ENCODE results near the gene SPINT3.
A peak's percentile ranks its signal among the peaks of the same experiment; 100 is the strongest.
"Not testable (repeated sequence)": the region's sequence is repeated elsewhere in the genome, so short reads cannot be mapped to it uniquely, and the experiment has no call there.

SPINT3 gene

GRCh38 chr20:45501600-45501999 is 13.8 kb downstream of the SPINT3 start:
- DNase-seq = no peak

GRCh38 chr20:45500022-45500421 is 15.4 kb downstream of the SPINT3 start:
- DNase-seq = no peak

GRCh38 chr20:45497971-45498494 is 17.4 kb downstream of the SPINT3 start:
- no peak for DNase-seq

- DNase-seq = no peak
Observed at GRCh38 chr20:45496166-45496565, 19.3 kb downstream of the SPINT3 start.

- DNase-seq = no peak
Observed at GRCh38 chr20:45495501-45495941, 19.9 kb downstream of the SPINT3 start.

GRCh38 chr20:45489083-45489531 is 26.3 kb downstream of the SPINT3 start:
- peak; percentile 30 for DNase-seq

GRCh38 chr20:45487231-45487635 is 28.2 kb downstream of the SPINT3 start:
- no peak for DNase-seq

GRCh38 chr20:45485388-45485787 is 30.0 kb downstream of the SPINT3 start:
- no peak for DNase-seq

- no peak for DNase-seq
Observed at GRCh38 chr20:45484676-45485075, 30.7 kb downstream of the SPINT3 start.

- no peak for DNase-seq
Observed at GRCh38 chr20:45479822-45480221, 35.6 kb downstream of the SPINT3 start.

- DNase-seq = not testable (repeated sequence)
Observed at GRCh38 chr20:45477530-45478148, 37.8 kb downstream of the SPINT3 start.

GRCh38 chr20:45472286-45472685 is 43.1 kb downstream of the SPINT3 start:
- not testable (repeated sequence) for DNase-seq

- no peak for DNase-seq
Observed at GRCh38 chr20:45470937-45471336, 44.5 kb downstream of the SPINT3 start.

- no peak for DNase-seq
Observed at GRCh38 chr20:45470262-45470931, 45.0 kb downstream of the SPINT3 start.

GRCh38 chr20:45469336-45470261 is 45.8 kb downstream of the SPINT3 start, which contains the start of gene WFDC2:
Gene WFDC2 (plus strand): TSS chr20:45469753. CDS start chr20:45469782, 29 bp downstream.
- DNase-seq = no peak

GRCh38 chr20:45467861-45468260 is 47.6 kb downstream of the SPINT3 start:
- DNase-seq = no peak

GRCh38 chr20:45467172-45467571 is 48.2 kb downstream of the SPINT3 start:
- no peak for DNase-seq

- DNase-seq = no peak
Observed at GRCh38 chr20:45465491-45466266, 49.7 kb downstream of the SPINT3 start.

- DNase-seq = no peak
Observed at GRCh38 chr20:45463709-45464108, 51.7 kb downstream of the SPINT3 start.

- no peak for DNase-seq
Observed at GRCh38 chr20:45462711-45463509, 52.5 kb downstream of the SPINT3 start.

Measured in HCEC 1CT (cell line).